ENCODE measurements around the gene NINJ1. TPM values are rescaled to one million over a fixed set of nuclear protein-coding genes. Genes with fewer than 3 reads are reported as not detected.

The NINJ1 gene
- total and polyA plus RNA-seq, 2 of the 13 experiments (the other 11 are each of a cell fraction or from before 2014, with no cell fraction given): 81.2 to 92.1 TPM

DNA sequence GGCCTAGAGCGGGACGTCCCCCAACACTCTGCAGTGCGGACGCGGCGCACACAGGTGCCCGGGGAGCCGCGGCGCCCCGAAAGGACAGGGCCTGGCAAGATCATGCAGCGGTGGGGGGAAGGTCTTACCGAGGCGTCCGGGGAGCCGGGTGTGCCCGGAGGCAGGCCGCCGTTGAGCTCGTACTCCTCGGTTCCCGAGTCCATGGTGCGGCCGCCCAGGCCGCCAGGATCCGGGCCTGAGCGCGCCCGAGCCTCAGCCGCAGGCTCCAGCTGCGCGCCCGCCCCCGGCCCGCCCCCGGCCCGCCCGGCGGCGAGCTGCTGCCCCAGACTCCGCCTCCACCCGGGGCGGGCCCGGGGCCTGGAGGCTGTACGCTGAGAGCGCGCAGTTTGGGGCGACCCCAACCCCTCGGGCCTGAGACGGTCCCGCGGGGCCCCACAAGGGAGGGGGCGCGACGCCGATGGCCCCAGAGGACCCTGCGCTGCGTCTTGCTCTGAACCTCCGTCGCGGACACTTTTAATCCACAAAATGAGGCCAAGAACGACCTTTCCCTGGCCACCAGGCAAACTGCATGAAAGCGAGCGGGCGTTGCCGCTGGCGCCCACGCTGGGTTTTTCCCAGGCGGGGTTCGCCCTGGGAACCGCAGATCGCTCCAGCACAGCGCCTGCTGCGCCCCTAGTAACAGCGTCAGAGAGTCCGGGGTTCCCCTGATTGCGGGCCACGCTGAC is at the start of gene NINJ1 (continued):
- no peak; the same call in 1 of the 2 replicates for TF ChIP-seq DZIP1 (CRISPR knock-in tag; IDR thresholded peaks at IDR 0.05)
- TF ChIP-seq HDAC1 (CRISPR knock-in tag; IDR thresholded peaks at IDR 0.05): peak; percentile 44; the same call in 1 of the 2 replicates
- TF ChIP-seq ZNF556 (CRISPR knock-in tag; IDR thresholded peaks at IDR 0.05; ENCODE audit: borderline replicate concordance): 0 out of 2 replicates have a peak, but pooled peaks have one; percentile 16
- TF ChIP-seq MBNL3 (CRISPR knock-in tag; conservative IDR thresholded peaks at IDR 0.05): no peak
- TF ChIP-seq IRF2 (CRISPR knock-in tag; IDR thresholded peaks at IDR 0.05): no peak
- TF ChIP-seq, protein P1, sequence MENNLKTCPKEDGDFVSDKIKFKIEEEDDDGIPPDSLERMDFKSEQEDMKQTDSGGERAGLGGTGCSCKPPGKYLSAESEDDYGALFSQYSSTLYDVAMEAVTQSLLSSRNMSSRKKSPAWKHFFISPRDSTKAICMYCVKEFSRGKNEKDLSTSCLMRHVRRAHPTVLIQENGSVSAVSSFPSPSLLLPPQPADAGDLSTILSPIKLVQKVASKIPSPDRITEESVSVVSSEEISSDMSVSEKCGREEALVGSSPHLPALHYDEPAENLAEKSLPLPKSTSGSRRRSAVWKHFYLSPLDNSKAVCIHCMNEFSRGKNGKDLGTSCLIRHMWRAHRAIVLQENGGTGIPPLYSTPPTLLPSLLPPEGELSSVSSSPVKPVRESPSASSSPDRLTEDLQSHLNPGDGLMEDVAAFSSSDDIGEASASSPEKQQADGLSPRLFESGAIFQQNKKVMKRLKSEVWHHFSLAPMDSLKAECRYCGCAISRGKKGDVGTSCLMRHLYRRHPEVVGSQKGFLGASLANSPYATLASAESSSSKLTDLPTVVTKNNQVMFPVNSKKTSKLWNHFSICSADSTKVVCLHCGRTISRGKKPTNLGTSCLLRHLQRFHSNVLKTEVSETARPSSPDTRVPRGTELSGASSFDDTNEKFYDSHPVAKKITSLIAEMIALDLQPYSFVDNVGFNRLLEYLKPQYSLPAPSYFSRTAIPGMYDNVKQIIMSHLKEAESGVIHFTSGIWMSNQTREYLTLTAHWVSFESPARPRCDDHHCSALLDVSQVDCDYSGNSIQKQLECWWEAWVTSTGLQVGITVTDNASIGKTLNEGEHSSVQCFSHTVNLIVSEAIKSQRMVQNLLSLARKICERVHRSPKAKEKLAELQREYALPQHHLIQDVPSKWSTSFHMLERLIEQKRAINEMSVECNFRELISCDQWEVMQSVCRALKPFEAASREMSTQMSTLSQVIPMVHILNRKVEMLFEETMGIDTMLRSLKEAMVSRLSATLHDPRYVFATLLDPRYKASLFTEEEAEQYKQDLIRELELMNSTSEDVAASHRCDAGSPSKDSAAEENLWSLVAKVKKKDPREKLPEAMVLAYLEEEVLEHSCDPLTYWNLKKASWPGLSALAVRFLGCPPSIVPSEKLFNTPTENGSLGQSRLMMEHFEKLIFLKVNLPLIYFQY (CRISPR knock-in tag; IDR thresholded peaks at IDR 0.05; ENCODE audit: borderline replicate concordance): peak; percentile 70; the same call in 1 of the 2 replicates
- TF ChIP-seq ZFAT (CRISPR knock-in tag; conservative IDR thresholded peaks at IDR 0.05): no peak
- TF ChIP-seq ZBTB20 (CRISPR knock-in tag; IDR thresholded peaks at IDR 0.05; ENCODE audit: borderline replicate concordance, low read depth): peak; percentile 42; the same call in 1 of the 2 replicates
- TF ChIP-seq KDM5B (CRISPR knock-in tag; IDR thresholded peaks at IDR 0.05; ENCODE audit: borderline replicate concordance): 0 out of 2 replicates have a peak, but pooled peaks have one; percentile 42
- TF ChIP-seq, protein P2, sequence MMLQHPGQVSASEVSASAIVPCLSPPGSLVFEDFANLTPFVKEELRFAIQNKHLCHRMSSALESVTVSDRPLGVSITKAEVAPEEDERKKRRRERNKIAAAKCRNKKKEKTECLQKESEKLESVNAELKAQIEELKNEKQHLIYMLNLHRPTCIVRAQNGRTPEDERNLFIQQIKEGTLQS (CRISPR knock-in tag; IDR thresholded peaks at IDR 0.05): no peak
- TF ChIP-seq, protein P3, sequence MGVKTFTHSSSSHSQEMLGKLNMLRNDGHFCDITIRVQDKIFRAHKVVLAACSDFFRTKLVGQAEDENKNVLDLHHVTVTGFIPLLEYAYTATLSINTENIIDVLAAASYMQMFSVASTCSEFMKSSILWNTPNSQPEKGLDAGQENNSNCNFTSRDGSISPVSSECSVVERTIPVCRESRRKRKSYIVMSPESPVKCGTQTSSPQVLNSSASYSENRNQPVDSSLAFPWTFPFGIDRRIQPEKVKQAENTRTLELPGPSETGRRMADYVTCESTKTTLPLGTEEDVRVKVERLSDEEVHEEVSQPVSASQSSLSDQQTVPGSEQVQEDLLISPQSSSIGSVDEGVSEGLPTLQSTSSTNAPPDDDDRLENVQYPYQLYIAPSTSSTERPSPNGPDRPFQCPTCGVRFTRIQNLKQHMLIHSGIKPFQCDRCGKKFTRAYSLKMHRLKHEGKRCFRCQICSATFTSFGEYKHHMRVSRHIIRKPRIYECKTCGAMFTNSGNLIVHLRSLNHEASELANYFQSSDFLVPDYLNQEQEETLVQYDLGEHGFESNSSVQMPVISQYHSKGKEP (CRISPR knock-in tag; IDR thresholded peaks at IDR 0.05): no peak
- no peak for TF ChIP-seq ZNF382 (CRISPR knock-in tag; IDR thresholded peaks at IDR 0.05; ENCODE audit: borderline replicate concordance)
- no peak for TF ChIP-seq HOMEZ (CRISPR knock-in tag; IDR thresholded peaks at IDR 0.05; ENCODE audit: low read depth)
- TF ChIP-seq TFE3 (CRISPR knock-in tag; IDR thresholded peaks at IDR 0.05): peak; percentile 16; the same call in 1 of the 2 replicates
- 0 out of 2 replicates have a peak, but pooled peaks have one; percentile 57 for TF ChIP-seq PCBP1 (IDR thresholded peaks at IDR 0.05; ENCODE audit: borderline replicate concordance, low read depth, low read length)
- TF ChIP-seq SYNCRIP (IDR thresholded peaks at IDR 0.05; ENCODE audit: insufficient read depth, low read depth, low read length): no peak
